ENCODE results near the gene RBFOX2.

DNA sequence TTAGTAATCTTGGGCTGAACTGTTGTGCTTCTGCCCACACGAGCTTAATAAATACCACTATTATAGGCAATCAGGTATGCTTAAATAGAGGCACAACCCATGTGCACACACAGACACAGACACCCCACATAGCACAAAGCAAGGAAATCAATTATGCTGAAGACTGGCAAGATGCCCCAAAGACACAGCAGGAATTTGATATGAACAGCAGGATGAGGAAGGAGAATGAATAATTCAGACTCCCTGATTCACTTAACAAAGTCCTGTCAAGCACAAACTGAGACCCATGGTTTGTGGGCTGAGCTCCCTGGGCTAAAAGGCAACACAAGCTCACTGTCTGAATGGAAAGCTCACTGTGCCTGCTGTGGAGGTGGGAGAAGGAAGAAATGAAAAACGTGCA is 42.5 kb downstream of the RBFOX2 start:
- TF ChIP-seq, protein P1, sequence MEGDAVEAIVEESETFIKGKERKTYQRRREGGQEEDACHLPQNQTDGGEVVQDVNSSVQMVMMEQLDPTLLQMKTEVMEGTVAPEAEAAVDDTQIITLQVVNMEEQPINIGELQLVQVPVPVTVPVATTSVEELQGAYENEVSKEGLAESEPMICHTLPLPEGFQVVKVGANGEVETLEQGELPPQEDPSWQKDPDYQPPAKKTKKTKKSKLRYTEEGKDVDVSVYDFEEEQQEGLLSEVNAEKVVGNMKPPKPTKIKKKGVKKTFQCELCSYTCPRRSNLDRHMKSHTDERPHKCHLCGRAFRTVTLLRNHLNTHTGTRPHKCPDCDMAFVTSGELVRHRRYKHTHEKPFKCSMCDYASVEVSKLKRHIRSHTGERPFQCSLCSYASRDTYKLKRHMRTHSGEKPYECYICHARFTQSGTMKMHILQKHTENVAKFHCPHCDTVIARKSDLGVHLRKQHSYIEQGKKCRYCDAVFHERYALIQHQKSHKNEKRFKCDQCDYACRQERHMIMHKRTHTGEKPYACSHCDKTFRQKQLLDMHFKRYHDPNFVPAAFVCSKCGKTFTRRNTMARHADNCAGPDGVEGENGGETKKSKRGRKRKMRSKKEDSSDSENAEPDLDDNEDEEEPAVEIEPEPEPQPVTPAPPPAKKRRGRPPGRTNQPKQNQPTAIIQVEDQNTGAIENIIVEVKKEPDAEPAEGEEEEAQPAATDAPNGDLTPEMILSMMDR (IDR thresholded peaks at IDR 0.05): no peak
- no peak for TF ChIP-seq REST (IDR thresholded peaks at IDR 0.05; ENCODE audit: low read depth, low read length)
- TF ChIP-seq FOXM1 (IDR thresholded peaks at IDR 0.05; ENCODE audit: low read depth): no peak
- no peak for TF ChIP-seq RFX5 (IDR thresholded peaks at IDR 0.05; ENCODE audit: low read length)
- no peak for TF ChIP-seq POLR2AphosphoS5 (IDR thresholded peaks at IDR 0.05; ENCODE audit: low read depth, low read length)
- TF ChIP-seq CHD2 (IDR thresholded peaks at IDR 0.05; ENCODE audit: low read length, partially characterized antibody): no peak
